22Rv1 (cell line): ENCODE data around the gene C11orf54.

Experiments
- H3K27ac ChIP-seq: fragments of 450-650 bp; 2 replicates; pipeline ENCODE4 v1.5.1; 2017
- CTCF ChIP-seq: fragments of 450-650 bp; IDR thresholded peaks from 2 replicates; pipeline ENCODE4 v1.5.1; 2017; ENCODE audit warnings: mild to moderate bottlenecking
- ZFX ChIP-seq: fragments of 450-650 bp; IDR thresholded peaks from 2 replicates; pipeline ENCODE4 v1.6.1; 2017; ENCODE audit warnings: antibody characterized with exemption, borderline replicate concordance

The C11orf54 gene

GRCh38 chr11:93712678-93713077 is 28.8 kb upstream of the C11orf54 start:
- H3K27ac ChIP-seq = no peak overlapping the region
- TF ChIP-seq ZFX = no peak
- TF ChIP-seq CTCF = no peak

DNA sequence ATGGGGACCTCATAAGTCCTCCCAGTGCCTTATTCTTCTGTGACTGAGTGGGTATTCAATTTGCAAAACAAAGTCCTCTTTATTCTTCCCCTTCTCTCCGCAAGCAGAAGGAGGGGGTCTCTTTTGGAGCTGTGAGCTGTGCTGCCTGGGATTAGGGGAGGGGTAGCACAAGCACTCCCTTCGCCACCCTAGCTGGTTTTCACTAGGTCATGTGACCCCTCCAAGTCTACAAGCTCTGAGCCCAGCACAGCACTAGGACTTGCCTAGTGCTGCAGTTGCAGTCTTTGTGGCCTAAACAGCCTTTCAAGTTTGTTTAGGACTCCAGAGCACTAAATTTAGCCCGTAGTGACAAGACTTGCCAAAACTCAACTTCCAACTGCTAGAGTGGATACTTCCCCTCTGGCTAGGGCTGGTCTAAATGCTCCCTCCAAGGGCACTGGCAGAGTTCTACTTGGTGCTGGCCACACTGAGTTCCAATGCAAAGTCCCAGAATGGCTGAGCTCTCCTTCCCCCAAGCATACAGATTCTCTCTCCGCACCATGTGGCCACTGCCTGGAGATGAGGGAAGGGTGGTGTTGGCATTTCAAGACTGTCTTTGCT is 25.6 kb upstream of the C11orf54 start:
- no peak for TF ChIP-seq CTCF
- TF ChIP-seq ZFX = no peak
- H3K27ac ChIP-seq = no peak overlapping the region

DNA sequence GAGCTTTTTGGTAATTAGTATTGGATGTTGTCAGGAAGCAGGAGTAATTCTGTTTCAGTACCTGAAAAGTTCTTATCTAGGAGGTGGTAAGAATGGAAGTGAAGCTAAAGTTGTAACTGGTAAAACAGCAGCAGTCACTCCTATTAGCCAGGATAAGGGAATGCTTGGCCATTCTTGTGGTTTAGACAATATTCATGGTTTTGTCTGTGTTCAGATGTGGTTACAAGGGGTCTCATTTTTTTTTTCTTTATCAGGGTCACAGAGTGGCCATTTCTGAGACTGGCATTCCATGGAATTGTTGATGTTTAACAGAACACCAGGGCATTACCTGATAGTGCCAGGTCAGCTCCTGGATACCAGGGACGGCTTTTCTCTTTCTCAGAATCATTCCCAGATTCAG is 24.0 kb upstream of the C11orf54 start:
- H3K27ac ChIP-seq = no peak overlapping the region
- TF ChIP-seq CTCF = no peak
- TF ChIP-seq ZFX = no peak

- H3K27ac ChIP-seq = no peak overlapping the region
- TF ChIP-seq ZFX = no peak
- TF ChIP-seq CTCF = no peak
Observed at GRCh38 chr11:93718057-93718563, 23.4 kb upstream of the C11orf54 start.

DNA sequence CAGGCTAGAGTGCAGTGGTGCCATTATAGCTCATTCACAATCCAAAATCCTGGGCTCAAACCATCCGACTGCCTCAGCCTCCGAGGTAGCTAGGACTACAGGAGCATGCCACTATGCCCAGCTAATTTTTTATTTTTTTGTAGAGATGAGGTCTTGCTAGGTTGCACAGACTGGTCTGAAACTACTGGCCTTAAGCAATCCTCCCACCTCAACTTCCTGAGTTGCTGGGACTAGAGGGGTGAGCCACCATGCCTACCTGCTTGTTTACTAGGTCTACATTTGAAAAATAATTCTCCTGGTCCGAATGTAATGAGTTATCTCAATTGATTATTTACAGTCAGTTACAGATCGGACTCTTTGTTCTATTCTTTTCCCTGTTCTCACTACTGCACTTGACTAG is 22.2 kb upstream of the C11orf54 start:
- H3K27ac ChIP-seq = no peak overlapping the region
- TF ChIP-seq ZFX (no peak), CTCF (no peak)

GRCh38 chr11:93720522-93720921 is 20.9 kb upstream of the C11orf54 start:
- no peak overlapping the region for H3K27ac ChIP-seq
- TF ChIP-seq ZFX (no peak), CTCF (no peak)

GRCh38 chr11:93724089-93724488 is 17.4 kb upstream of the C11orf54 start:
- TF ChIP-seq CTCF (no peak), ZFX (no peak)
- no peak overlapping the region for H3K27ac ChIP-seq
